MM.1S (cell line): ENCODE measurements around the gene TREM1.

Experiments used
- CTCF ChIP-seq: fragments of 300-600 bp; sonication (generic); IDR thresholded peaks from 2 replicates; pipeline ENCODE4 v1.5.1; 2016; ENCODE audit warnings: antibody characterized with exemption, low read length, mixed read lengths
- EZH2 ChIP-seq: fragments of 300-600 bp; sonication (generic); optimal IDR thresholded peaks from 2 replicates; pipeline ENCODE3; 2017; ENCODE audit warnings: low read depth, mild to moderate bottlenecking, antibody characterized with exemption, low read length, mixed read lengths
- EZH2phosphoT487 ChIP-seq: fragments of 300-600 bp; sonication (generic); IDR thresholded peaks from 2 replicates; pipeline ENCODE4 v1.6.1; 2018; ENCODE audit warnings: antibody characterized with exemption, low read length

- no peak for TF ChIP-seq CTCF
- TF ChIP-seq EZH2: no peak
- TF ChIP-seq EZH2phosphoT487: no peak
Observed at GRCh38 chr6:41318261-41318653, 31.8 kb upstream of the TREM1 start.
